ENCODE measurements around the gene ELAC2.

The ELAC2 gene

GRCh38 chr17:12998461-12998860, 19.4 kb downstream of the ELAC2 start:
- no peak overlapping the region for H3K4me3 ChIP-seq (ENCODE audit: low read depth, low read length)
- no peak for TF ChIP-seq CTCF (IDR thresholded peaks at IDR 0.05; ENCODE audit: borderline replicate concordance, insufficient read depth, low read depth, low read length)

- no peak overlapping the region for H3K4me3 ChIP-seq (ENCODE audit: low read depth, low read length)
- no peak for TF ChIP-seq CTCF (IDR thresholded peaks at IDR 0.05; ENCODE audit: borderline replicate concordance, insufficient read depth, low read depth, low read length)
Measured at GRCh38 chr17:12996941-12997340, 20.9 kb downstream of the ELAC2 start.

- no peak overlapping the region for H3K4me3 ChIP-seq (ENCODE audit: low read depth, low read length)
- no peak for TF ChIP-seq CTCF (IDR thresholded peaks at IDR 0.05; ENCODE audit: borderline replicate concordance, insufficient read depth, low read depth, low read length)
Measured at GRCh38 chr17:12996357-12996756, 21.5 kb downstream of the ELAC2 start.

- no peak overlapping the region for H3K4me3 ChIP-seq (ENCODE audit: low read depth, low read length)
- TF ChIP-seq CTCF (IDR thresholded peaks at IDR 0.05; ENCODE audit: borderline replicate concordance, insufficient read depth, low read depth, low read length), result no peak
Measured at GRCh38 chr17:12995896-12996295, 21.9 kb downstream of the ELAC2 start.

GRCh38 chr17:12995106-12995895, 22.5 kb downstream of the ELAC2 start:
- H3K4me3 ChIP-seq (ENCODE audit: low read depth, low read length), result no peak overlapping the region
- no peak for TF ChIP-seq CTCF (IDR thresholded peaks at IDR 0.05; ENCODE audit: borderline replicate concordance, insufficient read depth, low read depth, low read length)

- TF ChIP-seq CTCF (IDR thresholded peaks at IDR 0.05; ENCODE audit: borderline replicate concordance, insufficient read depth, low read depth, low read length), result no peak
- H3K4me3 ChIP-seq (ENCODE audit: low read depth, low read length), result no peak overlapping the region
Measured at GRCh38 chr17:12994341-12995074, 23.3 kb downstream of the ELAC2 start.

GRCh38 chr17:12993631-12994030, 24.2 kb downstream of the ELAC2 start:
- no peak overlapping the region for H3K4me3 ChIP-seq (ENCODE audit: low read depth, low read length)
- no peak for TF ChIP-seq CTCF (IDR thresholded peaks at IDR 0.05; ENCODE audit: borderline replicate concordance, insufficient read depth, low read depth, low read length)

Data from GM12875 (cell line).